ENCODE results near the gene TMPRSS3. TPM values are rescaled to one million over a fixed set of nuclear protein-coding genes. Genes with fewer than 3 reads are reported as not detected.

The TMPRSS3 gene
- total RNA-seq, 6 experiments from 2014 or later: 0.22 to 0.97 (median 0.71) TPM

- intact Hi-C loops (cut with DNase I): no loop called here
- H3K4me3 ChIP-seq: no peak overlapping the region
- no peaks in the 10 kb centered on the region for H3K4me1 ChIP-seq
- no peak for TF ChIP-seq POLR2A (IDR thresholded peaks at IDR 0.05)
- TF ChIP-seq CTCF (IDR thresholded peaks at IDR 0.05): no peak
- no peaks in the 10 kb centered on the region for H3K9me3 ChIP-seq
- no peaks in the 10 kb centered on the region for H3K27me3 ChIP-seq
- DNase-seq: peak in 1 of 3 donors; percentile 13
- H3K27ac ChIP-seq: no peak overlapping the region
- no peak for ATAC-seq
- 62% methylated on average over 2 of the region's 2 CpGs for WGBS (ENCODE audit: insufficient coverage, low coverage, low lambda C conversion rate, missing lambda C conversion rate)
- no peaks in the 10 kb centered on the region for H3K36me3 ChIP-seq
Observed at GRCh38 chr21:42360317-42360716, 35.5 kb downstream of the TMPRSS3 start.

- no peak overlapping the region for H3K4me3 ChIP-seq
- intact Hi-C loops (cut with DNase I): no loop called here
- ATAC-seq: no peak
- TF ChIP-seq POLR2A (IDR thresholded peaks at IDR 0.05): no peak
- no peak for TF ChIP-seq CTCF (IDR thresholded peaks at IDR 0.05)
- no peaks in the 10 kb centered on the region for H3K36me3 ChIP-seq
- no peaks in the 10 kb centered on the region for H3K27me3 ChIP-seq
- no peak overlapping the region for H3K27ac ChIP-seq
- H3K4me1 ChIP-seq: no peaks in the 10 kb centered on the region
- WGBS (ENCODE audit: insufficient coverage, low coverage, low lambda C conversion rate, missing lambda C conversion rate): 69% methylated on average over 7 of the region's 13 CpGs
- peak in 1 of 3 donors; percentile 16 for DNase-seq
- no peaks in the 10 kb centered on the region for H3K9me3 ChIP-seq
Observed at GRCh38 chr21:42358937-42359336, 36.9 kb downstream of the TMPRSS3 start.

GRCh38 chr21:42358261-42358660 is 37.6 kb downstream of the TMPRSS3 start:
- H3K27ac ChIP-seq: no peak overlapping the region
- ATAC-seq (no peak), DNase-seq (peak in 1 of 3 donors; percentile 20)
- no peaks in the 10 kb centered on the region for H3K9me3 ChIP-seq
- TF ChIP-seq CTCF (IDR thresholded peaks at IDR 0.05) (no peak), POLR2A (IDR thresholded peaks at IDR 0.05) (no peak)
- no peaks in the 10 kb centered on the region for H3K4me1 ChIP-seq
- H3K36me3 ChIP-seq: no peaks in the 10 kb centered on the region
- no peaks in the 10 kb centered on the region for H3K27me3 ChIP-seq
- no peak overlapping the region for H3K4me3 ChIP-seq
- 82% methylated on average over 4 of the region's 12 CpGs for WGBS (ENCODE audit: insufficient coverage, low coverage, low lambda C conversion rate, missing lambda C conversion rate)
- intact Hi-C loops (cut with DNase I): no loop called here

- Histone ChIP-seq H3K9me3 (no peaks in the 10 kb centered on the region), H3K4me1 (no peaks in the 10 kb centered on the region), H3K27me3 (no peaks in the 10 kb centered on the region), H3K36me3 (no peaks in the 10 kb centered on the region), H3K27ac (no peak overlapping the region), H3K4me3 (no peak overlapping the region)
- ATAC-seq: no peak
- WGBS (ENCODE audit: insufficient coverage, low coverage, low lambda C conversion rate, missing lambda C conversion rate): 45% methylated on average over 3 of the region's 3 CpGs
- DNase-seq: peak in 1 of 3 donors; percentile 1
- TF ChIP-seq POLR2A (IDR thresholded peaks at IDR 0.05) (no peak), CTCF (IDR thresholded peaks at IDR 0.05) (no peak)
- intact Hi-C loops (cut with DNase I): no loop called here
Observed at GRCh38 chr21:42357307-42357706, 38.5 kb downstream of the TMPRSS3 start.

- Histone ChIP-seq H3K4me3 (no peak overlapping the region), H3K9me3 (no peaks in the 10 kb centered on the region), H3K27ac (no peak overlapping the region), H3K36me3 (no peaks in the 10 kb centered on the region), H3K4me1 (no peaks in the 10 kb centered on the region), H3K27me3 (no peaks in the 10 kb centered on the region)
- ATAC-seq (no peak), DNase-seq (peak in 1 of 3 donors; percentile 15)
- intact Hi-C loops (cut with DNase I): no loop called here
- WGBS (ENCODE audit: insufficient coverage, low coverage, low lambda C conversion rate, missing lambda C conversion rate): 30% methylated on average over 6 of the region's 6 CpGs
- no peak for TF ChIP-seq CTCF (IDR thresholded peaks at IDR 0.05)
- no peak for TF ChIP-seq POLR2A (IDR thresholded peaks at IDR 0.05)
Observed at GRCh38 chr21:42356650-42357049, 39.2 kb downstream of the TMPRSS3 start.
